HG03520 (cell line): ENCODE results near the gene PBX3.

Experiments used
- ATAC-seq: cut with Tn5 transposase; IDR thresholded peaks from one replicate; pipeline ENCODE4 v1.9.1; 2021; ENCODE audit warnings: mild to moderate bottlenecking, moderate library complexity; ENCODE audit not compliant: unreplicated experiment

PBX3 gene

GRCh38 chr9:125861405-125862058 is 114.4 kb downstream of the PBX3 start:
- no peak for ATAC-seq

- ATAC-seq: no peak
Observed at GRCh38 chr9:125863923-125864322, 116.8 kb downstream of the PBX3 start.

DNA sequence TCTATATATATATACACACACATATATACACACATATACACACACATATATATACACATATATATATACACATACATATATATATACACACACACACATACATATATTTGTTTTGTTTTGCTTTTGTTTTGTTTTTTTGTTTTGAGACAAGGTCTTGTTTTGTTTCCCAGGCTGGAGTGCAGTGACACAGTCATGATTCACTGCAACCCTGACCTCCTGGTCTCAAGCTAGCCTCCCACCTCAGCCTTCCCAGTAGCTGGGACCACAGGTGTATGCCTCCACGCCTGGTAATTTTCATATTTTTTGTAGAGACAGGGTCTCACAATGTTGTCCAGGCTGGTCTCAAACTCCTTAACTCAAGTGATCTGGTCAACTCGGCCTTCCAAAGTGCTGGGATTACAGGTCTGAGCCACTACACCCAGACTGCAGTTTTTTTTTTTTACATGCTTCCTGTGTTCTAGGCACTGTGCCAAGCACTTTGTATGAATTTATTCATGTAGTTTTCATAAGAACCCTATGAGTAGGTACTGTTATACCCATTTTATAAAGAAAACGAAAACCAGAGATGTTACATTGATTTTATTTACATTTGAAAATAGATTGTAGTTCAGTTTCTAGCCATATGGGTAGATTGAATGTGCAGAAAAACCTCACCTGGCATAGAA is 120.7 kb downstream of the PBX3 start:
- ATAC-seq: no peak

GRCh38 chr9:125878164-125878631 is 131.0 kb downstream of the PBX3 start:
- ATAC-seq: no peak

DNA sequence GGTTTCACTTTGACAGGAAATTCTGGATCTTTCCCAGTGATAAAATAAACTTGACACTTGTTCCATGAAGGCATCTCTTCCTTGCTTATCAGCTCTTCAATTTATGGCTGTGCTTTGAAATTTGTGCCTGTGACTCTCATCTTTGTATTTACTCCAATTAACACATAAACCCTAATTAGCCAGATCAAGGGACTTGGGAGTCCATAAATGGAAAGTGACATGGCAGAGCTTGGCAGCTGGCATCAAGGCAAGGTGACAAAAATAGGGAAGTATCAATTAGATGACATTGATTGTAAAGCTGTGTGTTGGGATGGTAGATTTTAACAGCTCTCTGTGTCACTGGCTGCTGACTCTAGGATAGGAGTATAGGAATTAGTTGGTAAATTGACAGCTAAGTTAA is 133.9 kb downstream of the PBX3 start:
- ATAC-seq: no peak

GRCh38 chr9:125883565-125884217 is 136.5 kb downstream of the PBX3 start:
- no peak for ATAC-seq

GRCh38 chr9:125884218-125884595 is 137.0 kb downstream of the PBX3 start:
- no peak for ATAC-seq

- no peak for ATAC-seq
Observed at GRCh38 chr9:125885405-125886034, 138.3 kb downstream of the PBX3 start.

DNA sequence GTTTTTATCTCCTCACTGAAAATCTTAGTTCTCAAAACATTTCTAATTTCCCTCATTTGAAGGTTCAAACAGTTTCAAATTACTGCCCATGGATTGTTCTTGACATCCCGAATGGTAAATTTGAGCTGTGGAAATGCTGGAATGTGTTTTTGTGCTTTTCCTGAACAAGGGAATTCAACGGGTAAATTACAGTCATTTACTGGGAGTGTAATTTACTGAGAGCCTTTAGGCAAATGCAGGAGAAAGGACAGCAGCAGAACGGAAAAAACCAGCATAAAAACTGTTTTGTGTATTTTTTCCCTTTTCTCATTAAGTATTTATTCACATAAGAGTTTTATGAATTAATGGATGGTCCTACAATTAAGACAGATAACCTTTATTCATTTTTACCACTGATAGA is 139.2 kb downstream of the PBX3 start:
- ATAC-seq: no peak

GRCh38 chr9:125887172-125887571 is 140.0 kb downstream of the PBX3 start:
- ATAC-seq: no peak

DNA sequence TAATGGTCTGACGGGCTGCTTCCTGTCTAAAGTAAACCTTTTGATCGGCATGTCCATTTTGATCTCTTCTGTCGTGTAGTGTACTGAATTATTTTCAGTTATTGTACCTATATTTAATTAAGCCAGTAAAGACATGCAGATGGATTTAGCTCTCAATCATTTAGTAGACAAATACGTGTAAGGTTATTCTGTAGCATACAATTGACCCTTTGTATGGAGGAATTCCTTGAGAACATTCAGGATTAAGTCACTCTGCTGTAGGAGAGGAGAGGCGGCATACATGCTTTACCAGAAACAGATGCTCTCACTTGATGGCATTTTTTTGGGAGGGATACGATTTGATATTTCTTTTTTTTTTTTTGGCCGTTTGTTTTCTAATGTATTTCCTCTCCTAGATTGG is 141.0 kb downstream of the PBX3 start:
- no peak for ATAC-seq

DNA sequence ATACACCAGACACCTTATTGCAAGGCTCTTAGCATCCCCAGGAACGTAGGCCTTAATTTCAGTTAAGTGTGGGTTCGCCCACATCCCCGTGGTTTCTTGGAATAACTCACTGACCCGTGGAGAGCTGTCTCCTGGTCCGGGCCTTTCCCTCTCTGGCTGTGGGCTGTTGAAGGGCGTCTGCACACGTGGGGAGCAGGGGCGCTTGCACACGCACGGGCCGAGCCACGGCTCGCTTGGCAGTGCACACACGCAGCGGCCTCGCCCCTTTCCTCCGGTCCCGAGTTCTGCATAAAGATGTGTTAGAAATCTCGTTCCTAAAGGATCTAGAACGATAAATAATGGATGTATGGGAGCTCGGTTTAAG is 141.9 kb downstream of the PBX3 start:
- ATAC-seq: no peak

DNA sequence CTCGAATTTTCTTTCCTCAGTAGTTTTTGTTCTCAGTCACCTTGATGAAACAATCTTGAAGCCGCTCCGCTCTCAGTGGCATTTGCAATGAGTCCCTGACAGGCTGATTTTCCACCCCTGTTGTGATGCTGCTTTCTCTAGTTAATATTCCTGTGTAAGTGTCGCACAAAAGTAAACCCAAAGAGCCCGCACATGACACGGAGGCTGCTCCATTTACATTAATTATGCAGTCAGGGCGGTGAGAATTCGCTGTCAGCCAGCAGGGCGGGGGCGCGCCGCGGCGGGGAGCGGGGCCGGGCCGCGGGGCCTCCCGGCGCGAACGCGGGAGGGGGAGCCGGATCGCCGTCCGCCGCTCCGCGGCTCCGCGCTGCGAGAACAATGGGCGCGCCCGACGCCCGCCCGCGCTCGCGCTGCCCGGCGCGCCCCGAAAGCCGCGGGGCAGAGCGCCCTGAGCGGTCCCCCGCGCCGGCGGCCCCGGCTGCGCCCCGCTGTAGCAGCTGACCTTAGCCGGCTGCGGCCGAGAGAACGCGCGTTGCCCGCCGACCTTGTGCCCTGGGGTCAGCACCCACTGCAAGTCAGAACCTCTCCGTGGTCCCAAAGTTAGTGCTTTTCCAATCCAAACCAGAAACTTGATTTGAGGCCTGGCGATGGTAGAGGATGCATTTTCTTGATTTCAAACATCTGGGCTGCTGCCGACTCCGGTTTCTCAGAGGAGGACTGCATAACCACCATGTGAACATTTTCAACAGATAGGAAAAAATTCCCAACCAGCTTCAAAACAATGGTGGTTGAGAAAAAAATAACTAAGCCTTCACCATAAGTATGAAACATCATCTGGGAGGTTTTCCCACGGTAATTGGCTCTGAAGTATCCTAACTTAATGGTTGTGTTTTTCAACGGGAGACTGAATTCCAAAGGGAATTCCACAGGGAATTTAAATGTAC is 142.6 kb downstream of the PBX3 start:
- ATAC-seq: no peak

DNA sequence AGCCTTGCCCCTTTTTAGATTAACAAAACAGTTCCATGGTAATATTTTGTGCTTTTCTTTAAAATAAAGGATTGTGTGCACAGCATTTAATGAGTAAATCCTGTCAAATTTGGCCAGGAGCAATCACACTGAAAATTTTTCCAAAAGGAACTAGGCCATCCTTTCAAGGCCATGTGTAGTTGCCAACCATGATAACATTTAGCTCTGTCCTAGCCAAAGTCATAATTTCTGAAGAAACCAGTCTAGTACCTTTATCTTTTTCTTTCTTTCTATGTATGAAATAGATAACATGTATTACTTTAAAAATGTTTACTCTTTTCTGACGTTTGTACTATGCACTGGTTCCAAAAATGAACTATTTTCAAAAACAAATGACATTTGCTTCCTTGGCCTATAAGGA is 143.7 kb downstream of the PBX3 start:
- ATAC-seq: no peak

- ATAC-seq: no peak
Observed at GRCh38 chr9:125893277-125893676, 146.1 kb downstream of the PBX3 start.

GRCh38 chr9:125894566-125894965 is 147.4 kb downstream of the PBX3 start:
- no peak for ATAC-seq

DNA sequence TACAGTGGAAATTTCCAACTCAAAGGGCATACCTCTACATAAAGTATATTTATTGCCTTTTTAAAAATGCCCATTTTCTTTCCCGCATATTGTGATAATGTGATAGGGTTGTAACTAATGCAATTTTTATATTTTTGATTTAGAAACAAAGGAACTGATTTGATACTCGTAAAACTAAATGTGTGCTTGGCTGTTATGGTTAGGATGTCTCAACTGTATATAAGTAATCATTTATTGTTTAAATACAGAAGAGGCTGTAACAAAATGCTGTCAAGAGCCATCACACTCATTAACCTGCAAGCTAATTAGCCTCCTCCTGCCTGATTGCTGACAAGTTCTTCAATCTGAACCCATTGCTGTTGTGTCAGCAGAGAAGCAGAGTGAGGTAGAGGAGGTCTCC is 149.2 kb downstream of the PBX3 start:
- ATAC-seq: no peak

DNA sequence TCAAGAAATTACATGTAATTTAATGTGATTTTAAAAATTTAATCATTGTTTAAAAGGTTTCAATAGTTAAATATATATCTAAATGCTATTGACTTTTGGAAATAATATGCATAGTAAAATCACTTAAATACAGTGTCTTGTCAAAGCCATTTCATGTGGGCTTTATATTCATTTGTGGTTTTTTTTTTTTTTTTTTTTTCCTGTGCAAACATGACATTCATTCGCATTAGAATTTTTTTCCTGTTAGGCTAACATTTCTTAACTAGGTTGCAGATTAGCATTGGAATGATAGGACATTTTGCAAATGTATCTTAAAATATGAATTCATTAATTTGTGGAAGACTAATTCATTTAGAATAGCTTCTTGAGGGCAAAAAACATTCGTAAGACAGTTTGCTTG is 149.8 kb downstream of the PBX3 start:
- no peak for ATAC-seq

DNA sequence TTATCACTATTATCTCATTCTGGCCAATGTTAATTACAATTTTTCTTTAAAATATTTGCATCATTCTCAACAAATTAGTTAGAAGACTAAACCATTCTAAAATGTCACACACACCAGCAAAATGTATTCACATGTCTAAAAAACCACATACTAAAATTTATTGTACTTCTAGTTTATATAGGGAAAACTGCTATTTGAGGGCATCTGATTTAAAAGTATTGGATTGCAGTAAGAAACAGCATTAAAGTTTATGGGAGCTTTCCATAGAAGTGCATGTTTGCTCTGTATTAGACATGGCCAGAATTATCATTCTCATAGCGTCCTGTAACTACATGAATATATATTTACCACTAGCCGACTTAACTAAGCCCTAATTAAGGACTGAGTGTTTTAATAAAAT is 150.3 kb downstream of the PBX3 start:
- ATAC-seq: no peak

- no peak for ATAC-seq
Observed at GRCh38 chr9:125902214-125902613, 155.0 kb downstream of the PBX3 start.
